ENCODE measurements around the gene NAT8.
"Not testable (repeated sequence)": the region's sequence is repeated elsewhere in the genome, so short reads cannot be mapped to it uniquely, and the experiment has no call there.

The NAT8 gene

GRCh38 chr2:73604589-73604988 lies 37.6 kb downstream of the NAT8 start:
- not testable (repeated sequence) for H3K27ac ChIP-seq (ENCODE audit: low read depth, low read length); H3K4me1 ChIP-seq (ENCODE audit: control insufficient read depth, insufficient read depth, low read length, unreplicated experiment); H3K36me3 ChIP-seq (ENCODE audit: insufficient read depth, low read length); H3K4me3 ChIP-seq (ENCODE audit: low read depth, low read length); H3K27me3 ChIP-seq (ENCODE audit: insufficient read depth, low read length); H2AFZ ChIP-seq (ENCODE audit: low read length, unreplicated experiment); H3K79me2 ChIP-seq (ENCODE audit: control insufficient read depth, insufficient read depth, low read length, unreplicated experiment)

GRCh38 chr2:73603099-73603588 lies 39.1 kb downstream of the NAT8 start:
- H3K4me3 ChIP-seq (ENCODE audit: low read depth, low read length); H3K4me1 ChIP-seq (ENCODE audit: control insufficient read depth, insufficient read depth, low read length, unreplicated experiment); H2AFZ ChIP-seq (ENCODE audit: low read length, unreplicated experiment); H3K36me3 ChIP-seq (ENCODE audit: insufficient read depth, low read length); H3K79me2 ChIP-seq (ENCODE audit: control insufficient read depth, insufficient read depth, low read length, unreplicated experiment); H3K27me3 ChIP-seq (ENCODE audit: insufficient read depth, low read length): not testable (repeated sequence)
- peak overlapping the region; percentile 52 for H3K27ac ChIP-seq (ENCODE audit: low read depth, low read length)

GRCh38 chr2:73601780-73602179 lies 40.4 kb downstream of the NAT8 start:
- H3K36me3 ChIP-seq (ENCODE audit: insufficient read depth, low read length), result no peaks in the 10 kb centered on the region
- no peak overlapping the region for H3K4me3 ChIP-seq (ENCODE audit: low read depth, low read length)
- H3K79me2 ChIP-seq (ENCODE audit: control insufficient read depth, insufficient read depth, low read length, unreplicated experiment), result no peaks in the 10 kb centered on the region
- H3K27ac ChIP-seq (ENCODE audit: low read depth, low read length), result no peak overlapping the region
- no peaks in the 10 kb centered on the region for H3K27me3 ChIP-seq (ENCODE audit: insufficient read depth, low read length)
- peaks cover 7% of the 10 kb centered on the region for H3K4me1 ChIP-seq (ENCODE audit: control insufficient read depth, insufficient read depth, low read length, unreplicated experiment)
- H2AFZ ChIP-seq (ENCODE audit: low read length, unreplicated experiment), result no peak overlapping the region

GRCh38 chr2:73594251-73594650 lies 48.0 kb downstream of the NAT8 start:
- Histone ChIP-seq H3K36me3 (ENCODE audit: insufficient read depth, low read length) (no peaks in the 10 kb centered on the region), H2AFZ (ENCODE audit: low read length, unreplicated experiment) (no peak overlapping the region), H3K79me2 (ENCODE audit: control insufficient read depth, insufficient read depth, low read length, unreplicated experiment) (no peaks in the 10 kb centered on the region)

GRCh38 chr2:73593680-73594079 lies 48.5 kb downstream of the NAT8 start:
- no peaks in the 10 kb centered on the region for H3K79me2 ChIP-seq (ENCODE audit: control insufficient read depth, insufficient read depth, low read length, unreplicated experiment)
- no peak overlapping the region for H3K4me3 ChIP-seq (ENCODE audit: low read depth, low read length)
- no peaks in the 10 kb centered on the region for H3K36me3 ChIP-seq (ENCODE audit: insufficient read depth, low read length)
- no peak overlapping the region for H3K27ac ChIP-seq (ENCODE audit: low read depth, low read length)
- no peaks in the 10 kb centered on the region for H3K27me3 ChIP-seq (ENCODE audit: insufficient read depth, low read length)
- H3K4me1 ChIP-seq (ENCODE audit: control insufficient read depth, insufficient read depth, low read length, unreplicated experiment), result no peaks in the 10 kb centered on the region
- no peak overlapping the region for H2AFZ ChIP-seq (ENCODE audit: low read length, unreplicated experiment)

More at GRCh38 chr2:73594251-73594650, 48.0 kb downstream of the NAT8 start:
- Histone ChIP-seq H3K27ac (ENCODE audit: low read depth, low read length) (no peak overlapping the region), H3K27me3 (ENCODE audit: insufficient read depth, low read length) (no peaks in the 10 kb centered on the region), H3K4me3 (ENCODE audit: low read depth, low read length) (no peak overlapping the region), H3K4me1 (ENCODE audit: control insufficient read depth, insufficient read depth, low read length, unreplicated experiment) (no peaks in the 10 kb centered on the region)

Data from ACC112 (cell line).